HCT116 (cell line): ENCODE results near the gene TMEM130.

Experiments
- ATF3 ChIP-seq: IDR thresholded peaks from 2 replicates; pipeline ENCODE4 v1.6.1; 2012
- ELF1 ChIP-seq: IDR thresholded peaks from 2 replicates; pipeline ENCODE4 v1.6.1; 2012; ENCODE audit warnings: low read depth, borderline replicate concordance
- EZH2 ChIP-seq: fragments of 200-600 bp; sonication (generic); IDR thresholded peaks from 2 replicates; pipeline ENCODE4 v1.6.1; 2017; ENCODE audit warnings: antibody characterized with exemption, mixed run types
- JUND ChIP-seq: IDR thresholded peaks from 2 replicates; pipeline ENCODE4 v1.6.1; 2012
- POLR2A ChIP-seq: IDR thresholded peaks from 2 replicates; pipeline ENCODE4 v1.7.0; 2011; ENCODE audit warnings: borderline replicate concordance; ENCODE audit not compliant: insufficient read depth, insufficient read length; ENCODE audit errors: extremely low read depth
- POLR2AphosphoS5 ChIP-seq: IDR thresholded peaks from 2 replicates; pipeline ENCODE4 v1.6.1; 2011; ENCODE audit warnings: mild to moderate bottlenecking, low read depth, low read length, moderate library complexity
- RAD21 ChIP-seq: IDR thresholded peaks from 2 replicates; pipeline ENCODE4 v1.6.1; 2012; ENCODE audit warnings: low read depth, mild to moderate bottlenecking
- SP1 ChIP-seq: IDR thresholded peaks from 2 replicates; pipeline ENCODE4 v1.6.1; 2012; ENCODE audit warnings: low read depth
- ZFX ChIP-seq: fragments of 450-650 bp; IDR thresholded peaks from 2 replicates; pipeline ENCODE4 v1.6.1; 2017
- TF ChIP-seq, protein P1 (sequence below), 3 experiments: fragments of 200-600 bp in 1 of 3; sonication (generic) in 1 of 3; IDR thresholded peaks in 2 of 3; conservative IDR thresholded peaks in 1 of 3; 2 replicates each; pipeline ENCODE4 v1.5.1; 2012 to 2017; ENCODE audit warnings: low read depth in 2 of 3, low read length in 2 of 3, antibody characterized with exemption in 1 of 3, borderline replicate concordance in 1 of 3, control low read depth in 1 of 3, mild to moderate bottlenecking in 1 of 3, mixed read lengths in 1 of 3, mixed run types in 1 of 3, moderate library complexity in 1 of 3; ENCODE audit not compliant: insufficient read depth in 1 of 3
- TF ChIP-seq, protein P2 (sequence below): IDR thresholded peaks from 2 replicates; pipeline ENCODE4 v1.6.1; 2012; ENCODE audit warnings: low read depth

GRCh38 chr7:98881561-98882315, 11.9 kb upstream of the TMEM130 start:
- TF ChIP-seq POLR2A: no peak
- TF ChIP-seq POLR2AphosphoS5: no peak
- TF ChIP-seq, protein P1, sequence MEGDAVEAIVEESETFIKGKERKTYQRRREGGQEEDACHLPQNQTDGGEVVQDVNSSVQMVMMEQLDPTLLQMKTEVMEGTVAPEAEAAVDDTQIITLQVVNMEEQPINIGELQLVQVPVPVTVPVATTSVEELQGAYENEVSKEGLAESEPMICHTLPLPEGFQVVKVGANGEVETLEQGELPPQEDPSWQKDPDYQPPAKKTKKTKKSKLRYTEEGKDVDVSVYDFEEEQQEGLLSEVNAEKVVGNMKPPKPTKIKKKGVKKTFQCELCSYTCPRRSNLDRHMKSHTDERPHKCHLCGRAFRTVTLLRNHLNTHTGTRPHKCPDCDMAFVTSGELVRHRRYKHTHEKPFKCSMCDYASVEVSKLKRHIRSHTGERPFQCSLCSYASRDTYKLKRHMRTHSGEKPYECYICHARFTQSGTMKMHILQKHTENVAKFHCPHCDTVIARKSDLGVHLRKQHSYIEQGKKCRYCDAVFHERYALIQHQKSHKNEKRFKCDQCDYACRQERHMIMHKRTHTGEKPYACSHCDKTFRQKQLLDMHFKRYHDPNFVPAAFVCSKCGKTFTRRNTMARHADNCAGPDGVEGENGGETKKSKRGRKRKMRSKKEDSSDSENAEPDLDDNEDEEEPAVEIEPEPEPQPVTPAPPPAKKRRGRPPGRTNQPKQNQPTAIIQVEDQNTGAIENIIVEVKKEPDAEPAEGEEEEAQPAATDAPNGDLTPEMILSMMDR (IDR thresholded peaks at IDR 0.05 in 2 of 3, conservative IDR thresholded peaks at IDR 0.05 in 1 of 3; ENCODE audit: borderline replicate concordance in 1 of 3, insufficient read depth in 1 of 3, low read depth in 2 of 3, low read length in 2 of 3): no peak
- TF ChIP-seq RAD21: no peak
- TF ChIP-seq EZH2: no peak
- no peak for TF ChIP-seq ZFX
- no peak for TF ChIP-seq ATF3
- TF ChIP-seq, protein P2, sequence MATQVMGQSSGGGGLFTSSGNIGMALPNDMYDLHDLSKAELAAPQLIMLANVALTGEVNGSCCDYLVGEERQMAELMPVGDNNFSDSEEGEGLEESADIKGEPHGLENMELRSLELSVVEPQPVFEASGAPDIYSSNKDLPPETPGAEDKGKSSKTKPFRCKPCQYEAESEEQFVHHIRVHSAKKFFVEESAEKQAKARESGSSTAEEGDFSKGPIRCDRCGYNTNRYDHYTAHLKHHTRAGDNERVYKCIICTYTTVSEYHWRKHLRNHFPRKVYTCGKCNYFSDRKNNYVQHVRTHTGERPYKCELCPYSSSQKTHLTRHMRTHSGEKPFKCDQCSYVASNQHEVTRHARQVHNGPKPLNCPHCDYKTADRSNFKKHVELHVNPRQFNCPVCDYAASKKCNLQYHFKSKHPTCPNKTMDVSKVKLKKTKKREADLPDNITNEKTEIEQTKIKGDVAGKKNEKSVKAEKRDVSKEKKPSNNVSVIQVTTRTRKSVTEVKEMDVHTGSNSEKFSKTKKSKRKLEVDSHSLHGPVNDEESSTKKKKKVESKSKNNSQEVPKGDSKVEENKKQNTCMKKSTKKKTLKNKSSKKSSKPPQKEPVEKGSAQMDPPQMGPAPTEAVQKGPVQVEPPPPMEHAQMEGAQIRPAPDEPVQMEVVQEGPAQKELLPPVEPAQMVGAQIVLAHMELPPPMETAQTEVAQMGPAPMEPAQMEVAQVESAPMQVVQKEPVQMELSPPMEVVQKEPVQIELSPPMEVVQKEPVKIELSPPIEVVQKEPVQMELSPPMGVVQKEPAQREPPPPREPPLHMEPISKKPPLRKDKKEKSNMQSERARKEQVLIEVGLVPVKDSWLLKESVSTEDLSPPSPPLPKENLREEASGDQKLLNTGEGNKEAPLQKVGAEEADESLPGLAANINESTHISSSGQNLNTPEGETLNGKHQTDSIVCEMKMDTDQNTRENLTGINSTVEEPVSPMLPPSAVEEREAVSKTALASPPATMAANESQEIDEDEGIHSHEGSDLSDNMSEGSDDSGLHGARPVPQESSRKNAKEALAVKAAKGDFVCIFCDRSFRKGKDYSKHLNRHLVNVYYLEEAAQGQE: no peak
- no peak for TF ChIP-seq SP1
- no peak for TF ChIP-seq JUND
- TF ChIP-seq ELF1: no peak
